A549 (cell line): ENCODE data around the gene BANF2.

ENCODE experiments used
- CHD2 ChIP-seq: fragments of 150-350 bp; IDR thresholded peaks from 2 replicates; pipeline ENCODE4 v1.6.1; 2014; ENCODE audit warnings: low read length; ENCODE audit not compliant: partially characterized antibody
- CTCF ChIP-seq: fragments of >200 bp; sonication (Bioruptor Twin); formaldehyde crosslinking; IDR thresholded peaks from 3 replicates; pipeline ENCODE4 v1.5.1; 2016
- EHMT2 ChIP-seq: fragments of 200-600 bp; sonication (generic); IDR thresholded peaks from 2 replicates; pipeline ENCODE4 v1.6.1; 2016; ENCODE audit warnings: antibody characterized with exemption, low read depth, mild to moderate bottlenecking, moderate library complexity
- HDAC2 ChIP-seq: fragments of 200-600 bp; sonication (generic); IDR thresholded peaks from 2 replicates; pipeline ENCODE4 v1.6.1; 2016
- MAFK ChIP-seq: fragments of 450-650 bp; IDR thresholded peaks from 2 replicates; pipeline ENCODE4 v1.6.1; 2014; ENCODE audit not compliant: partially characterized antibody
- MAX ChIP-seq: IDR thresholded peaks from 2 replicates; pipeline ENCODE4 v1.6.1; 2012
- POLR2A ChIP-seq: IDR thresholded peaks from 2 replicates; pipeline ENCODE4 v1.6.1; 2012; ENCODE audit warnings: mild to moderate bottlenecking, low read length
- POLR2AphosphoS2 ChIP-seq: conservative IDR thresholded peaks from 2 replicates; pipeline ENCODE4 v1.6.1; 2012; ENCODE audit warnings: low read length, improper control_type of control experiment, inconsistent platforms
- SMC3 ChIP-seq: fragments of >200 bp; sonication (Bioruptor Twin); formaldehyde crosslinking; IDR thresholded peaks from 3 replicates; pipeline ENCODE4 v1.6.1; 2018; ENCODE audit warnings: inconsistent platforms

- TF ChIP-seq MAFK, result no peak
- TF ChIP-seq CTCF, result no peak
- TF ChIP-seq POLR2AphosphoS2, result no peak
- no peak for TF ChIP-seq POLR2A
- no peak for TF ChIP-seq MAX
- no peak for TF ChIP-seq CHD2
- no peak for TF ChIP-seq EHMT2
- no peak for TF ChIP-seq SMC3
- TF ChIP-seq HDAC2, result no peak
These were observed 9.1 kb downstream of the BANF2 start for GRCh38 chr20:17708675-17709360.
